HG03025 (cell line): ENCODE results near the gene CBX8.

Source experiments
- ATAC-seq: cut with Tn5 transposase; IDR thresholded peaks from one replicate; pipeline ENCODE4 v1.9.1; 2021; ENCODE audit warnings: mild to moderate bottlenecking, moderate library complexity; ENCODE audit not compliant: unreplicated experiment, low FRiP score

The CBX8 gene

GRCh38 chr17:79835953-79836509 is 39.2 kb upstream of the CBX8 start:
- no peak for ATAC-seq

- no peak for ATAC-seq
These were observed 38.6 kb upstream of the CBX8 start for GRCh38 chr17:79835470-79835899.

- ATAC-seq = no peak
These were observed 37.9 kb upstream of the CBX8 start for GRCh38 chr17:79834565-79835469.

GRCh38 chr17:79833744-79834564 is 37.1 kb upstream of the CBX8 start:
- no peak for ATAC-seq

- no peak for ATAC-seq
These were observed 36.2 kb upstream of the CBX8 start for GRCh38 chr17:79833110-79833450.

- no peak for ATAC-seq
These were observed 35.6 kb upstream of the CBX8 start for GRCh38 chr17:79832218-79833109.

- ATAC-seq = no peak
These were observed 34.7 kb upstream of the CBX8 start for GRCh38 chr17:79831265-79832217.

- ATAC-seq = no peak
These were observed 33.9 kb upstream of the CBX8 start for GRCh38 chr17:79830763-79831264.

GRCh38 chr17:79830303-79830702 is 33.4 kb upstream of the CBX8 start:
- ATAC-seq = no peak

GRCh38 chr17:79829457-79829856 is 32.6 kb upstream of the CBX8 start:
- no peak for ATAC-seq

GRCh38 chr17:79829004-79829403 is 32.1 kb upstream of the CBX8 start:
- ATAC-seq = no peak

- ATAC-seq = no peak
These were observed 30.1 kb upstream of the CBX8 start for GRCh38 chr17:79826841-79827578.

- no peak for ATAC-seq
These were observed 29.4 kb upstream of the CBX8 start for GRCh38 chr17:79826204-79826680.

- ATAC-seq = no peak
These were observed 28.7 kb upstream of the CBX8 start for GRCh38 chr17:79825580-79825921.

- no peak for ATAC-seq
These were observed 28.2 kb upstream of the CBX8 start for GRCh38 chr17:79824893-79825579.

GRCh38 chr17:79824234-79824633 is 27.4 kb upstream of the CBX8 start:
- ATAC-seq = no peak

GRCh38 chr17:79822583-79823124 is 25.8 kb upstream of the CBX8 start:
- no peak for ATAC-seq
